Transverse colon (tissue), 4 donors: ENCODE data around the gene SCARB2.

Experiments used
- CTCF ChIP-seq, 5 experiments: fragments of 200-600 bp in 3 of 5; fragments of 450-650 bp in 2 of 5; sonication (generic) in 3 of 5; IDR thresholded peaks; 1 replicate in 2 of 5; 2 replicates in 3 of 5; pipeline ENCODE4 v1.5.1; 2016 to 2017; ENCODE audit warnings: antibody characterized with exemption in 5 of 5, inconsistent platforms in 3 of 5, mild to moderate bottlenecking in 2 of 5, moderate library complexity in 1 of 5
- EP300 ChIP-seq: sonication (generic); formaldehyde crosslinking; IDR thresholded peaks from one replicate; pipeline ENCODE4 v1.6.1; 2017; ENCODE audit warnings: antibody characterized with exemption, low read depth
- POLR2A ChIP-seq: fragments of 450-650 bp; IDR thresholded peaks from one replicate; pipeline ENCODE4 v1.6.1; 2016; ENCODE audit warnings: antibody characterized with exemption, mild to moderate bottlenecking, moderate library complexity
- POLR2AphosphoS5 ChIP-seq, 3 donors: sonication (generic); formaldehyde crosslinking; IDR thresholded peaks; one replicate each; pipeline ENCODE4 v1.6.1; 2016; ENCODE audit warnings: antibody characterized with exemption in 3 of 3

- peak in 2 of 3 donors; percentile 43 to 57 for TF ChIP-seq POLR2AphosphoS5 (IDR thresholded peaks at IDR 0.05)
- TF ChIP-seq CTCF (IDR thresholded peaks at IDR 0.05) = no peak
- TF ChIP-seq EP300 = no peak
- TF ChIP-seq POLR2A = no peak
These were observed 13.9 kb downstream of the SCARB2 start for GRCh38 chr4:76199664-76200211.
